OCI-LY3 (cell line): ENCODE measurements around the gene VASN.
"Not testable (repeated sequence)": the region's sequence is repeated elsewhere in the genome, so short reads cannot be mapped to it uniquely, and the experiment has no call there.

Experiments used
- H2AFZ ChIP-seq: fragments of 200-600, 300-600 bp; shearing (Covaris generic); 2 replicates; pipeline ENCODE4 v1.6.0; 2014; ENCODE audit warnings: antibody characterized with exemption, low read depth, low read length
- H3K27ac ChIP-seq: fragments of 200-600, 300-600 bp; sonication (generic); 2 replicates; pipeline ENCODE4 v1.5.1; 2014; ENCODE audit warnings: mild to moderate bottlenecking, low read length, moderate library complexity, mixed read lengths
- H3K27me3 ChIP-seq: fragments of 200-600, 300-600 bp; sonication (generic); 2 replicates; pipeline ENCODE4 v1.6.1; 2014; ENCODE audit warnings: low read depth, low read length, mixed read lengths
- H3K36me3 ChIP-seq: fragments of 200-600, 300-600 bp; sonication (generic); replicated peaks from 2 replicates; pipeline ENCODE3; 2014; ENCODE audit warnings: low read depth, low read length, mixed read lengths
- H3K4me1 ChIP-seq: fragments of 300-600, 200-600 bp; sonication (generic); 2 replicates; pipeline ENCODE4 v1.6.1; 2014; ENCODE audit warnings: low read length, mixed read lengths
- H3K4me2 ChIP-seq: fragments of 200-600, 300-600 bp; sonication (generic); 2 replicates; pipeline ENCODE4 v1.6.1; 2014; ENCODE audit warnings: low read length, mixed read lengths
- H3K4me3 ChIP-seq: fragments of 300-600, 200-600 bp; sonication (generic); 2 replicates; pipeline ENCODE4 v1.5.1; 2014; ENCODE audit warnings: antibody characterized with exemption, mild to moderate bottlenecking, low read length, moderate library complexity
- H3K79me2 ChIP-seq: fragments of 300-600, 200-600 bp; shearing (Covaris generic); 2 replicates; pipeline ENCODE4 v1.6.1; 2014; ENCODE audit warnings: mild to moderate bottlenecking, low read length, mixed read lengths
- H3K9ac ChIP-seq: fragments of 300-600, 200-600 bp; shearing (Covaris generic); 2 replicates; pipeline ENCODE4 v1.6.0; 2014; ENCODE audit warnings: mild to moderate bottlenecking, low read length, moderate library complexity
- H3K9me3 ChIP-seq: fragments of 200-600, 300-600 bp; shearing (Covaris generic); 2 replicates; pipeline ENCODE4 v1.6.1; 2014; ENCODE audit warnings: low read length, mixed read lengths; ENCODE audit not compliant: insufficient read depth
- H4K20me1 ChIP-seq: fragments of 200-600, 300-600 bp; sonication (generic); 2 replicates; pipeline ENCODE4 v1.6.1; 2016; ENCODE audit warnings: low read length, mixed read lengths; ENCODE audit not compliant: insufficient read depth
- EZH2phosphoT487 ChIP-seq: fragments of 200-600 bp; shearing (Covaris generic); IDR thresholded peaks from 2 replicates; pipeline ENCODE4 v1.6.1; 2018; ENCODE audit warnings: antibody characterized with exemption, mixed run types, low read depth
- TF ChIP-seq, protein P1 (sequence below): fragments of 200-600, 300-600 bp; sonication (generic); IDR thresholded peaks from 2 replicates; pipeline ENCODE4 v1.5.1; 2014; ENCODE audit warnings: antibody characterized with exemption, low read length, low read depth

VASN gene

GRCh38 chr16:4332083-4332482 lies 39.6 kb upstream of the VASN start:
- no peak overlapping the region for H3K4me3 ChIP-seq
- no peak overlapping the region for H2AFZ ChIP-seq
- no peak for TF ChIP-seq EZH2phosphoT487
- TF ChIP-seq, protein P1, sequence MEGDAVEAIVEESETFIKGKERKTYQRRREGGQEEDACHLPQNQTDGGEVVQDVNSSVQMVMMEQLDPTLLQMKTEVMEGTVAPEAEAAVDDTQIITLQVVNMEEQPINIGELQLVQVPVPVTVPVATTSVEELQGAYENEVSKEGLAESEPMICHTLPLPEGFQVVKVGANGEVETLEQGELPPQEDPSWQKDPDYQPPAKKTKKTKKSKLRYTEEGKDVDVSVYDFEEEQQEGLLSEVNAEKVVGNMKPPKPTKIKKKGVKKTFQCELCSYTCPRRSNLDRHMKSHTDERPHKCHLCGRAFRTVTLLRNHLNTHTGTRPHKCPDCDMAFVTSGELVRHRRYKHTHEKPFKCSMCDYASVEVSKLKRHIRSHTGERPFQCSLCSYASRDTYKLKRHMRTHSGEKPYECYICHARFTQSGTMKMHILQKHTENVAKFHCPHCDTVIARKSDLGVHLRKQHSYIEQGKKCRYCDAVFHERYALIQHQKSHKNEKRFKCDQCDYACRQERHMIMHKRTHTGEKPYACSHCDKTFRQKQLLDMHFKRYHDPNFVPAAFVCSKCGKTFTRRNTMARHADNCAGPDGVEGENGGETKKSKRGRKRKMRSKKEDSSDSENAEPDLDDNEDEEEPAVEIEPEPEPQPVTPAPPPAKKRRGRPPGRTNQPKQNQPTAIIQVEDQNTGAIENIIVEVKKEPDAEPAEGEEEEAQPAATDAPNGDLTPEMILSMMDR = no peak
- H3K27me3 ChIP-seq = no peaks in the 10 kb centered on the region
- H3K79me2 ChIP-seq = no peaks in the 10 kb centered on the region
- H3K9ac ChIP-seq = no peak overlapping the region
- H3K4me1 ChIP-seq = peaks cover 10% of the 10 kb centered on the region
- H4K20me1 ChIP-seq = no peaks in the 10 kb centered on the region
- no peak overlapping the region for H3K4me2 ChIP-seq
- no peaks in the 10 kb centered on the region for H3K36me3 ChIP-seq
- H3K9me3 ChIP-seq = no peaks in the 10 kb centered on the region
- H3K27ac ChIP-seq = no peak overlapping the region

DNA sequence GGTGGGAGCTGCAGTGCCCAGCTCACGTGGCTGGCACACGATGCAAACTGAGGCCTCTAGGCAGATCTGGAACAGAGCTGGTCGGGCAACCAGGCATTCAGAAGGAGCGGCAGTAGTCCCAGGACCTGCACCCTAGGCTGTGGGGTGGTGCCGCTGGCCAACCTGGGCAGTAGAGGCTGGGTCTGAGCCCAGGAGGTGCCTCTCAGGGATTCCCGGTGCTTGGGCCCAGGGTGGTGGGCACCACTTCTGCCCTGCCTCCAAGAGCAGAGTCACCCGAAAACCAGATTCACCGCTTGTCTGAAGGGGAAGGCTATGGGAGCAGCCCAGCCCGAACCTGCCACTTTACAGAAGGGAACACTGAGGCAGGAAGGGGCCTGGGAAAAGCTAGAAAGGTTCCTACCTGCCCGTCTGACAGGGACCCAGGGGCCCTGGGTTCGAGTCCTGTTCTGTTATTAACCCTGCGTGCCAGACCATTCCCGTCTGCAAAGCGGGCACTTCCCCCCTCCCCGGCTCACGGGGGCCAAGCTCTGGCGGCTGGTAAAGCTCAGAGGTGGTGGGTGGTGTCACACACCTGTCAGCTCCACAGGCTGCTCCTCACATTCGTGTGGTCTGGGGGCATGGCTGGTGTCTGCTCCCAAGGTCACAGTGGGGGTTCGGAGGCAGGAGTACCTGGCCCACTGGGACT lies 38.9 kb upstream of the VASN start:
- H2AFZ ChIP-seq = no peak overlapping the region
- no peaks in the 10 kb centered on the region for H4K20me1 ChIP-seq
- TF ChIP-seq EZH2phosphoT487 = no peak
- TF ChIP-seq, protein P1 = no peak
- H3K9ac ChIP-seq = no peak overlapping the region
- no peaks in the 10 kb centered on the region for H3K9me3 ChIP-seq
- H3K4me2 ChIP-seq = no peak overlapping the region
- no peak overlapping the region for H3K4me3 ChIP-seq
- H3K27me3 ChIP-seq = no peaks in the 10 kb centered on the region
- peaks cover 8% of the 10 kb centered on the region for H3K4me1 ChIP-seq
- H3K27ac ChIP-seq = no peak overlapping the region
- no peaks in the 10 kb centered on the region for H3K79me2 ChIP-seq
- no peaks in the 10 kb centered on the region for H3K36me3 ChIP-seq

- Histone ChIP-seq H4K20me1 (no peaks in the 10 kb centered on the region), H3K4me3 (no peak overlapping the region), H3K27me3 (no peaks in the 10 kb centered on the region), H3K27ac (no peak overlapping the region), H3K9me3 (no peaks in the 10 kb centered on the region), H3K4me1 (peaks cover 7% of the 10 kb centered on the region), H3K36me3 (no peaks in the 10 kb centered on the region), H2AFZ (no peak overlapping the region), H3K9ac (no peak overlapping the region), H3K79me2 (no peaks in the 10 kb centered on the region), H3K4me2 (no peak overlapping the region)
- TF ChIP-seq, protein P1 = no peak
- TF ChIP-seq EZH2phosphoT487 = no peak
These were observed 38.4 kb upstream of the VASN start for GRCh38 chr16:4333308-4333638.

- not testable (repeated sequence) for H3K4me3 ChIP-seq, H3K27ac ChIP-seq, H3K36me3 ChIP-seq, H3K9ac ChIP-seq, H3K27me3 ChIP-seq, H3K4me1 ChIP-seq, H3K79me2 ChIP-seq, H4K20me1 ChIP-seq, H3K4me2 ChIP-seq, H3K9me3 ChIP-seq, H2AFZ ChIP-seq
These were observed 37.9 kb upstream of the VASN start for GRCh38 chr16:4333714-4334113.
